H1 (cell line): Measurements from ENCODE around the gene PRLHR. TPM values are rescaled to one million over a fixed set of nuclear protein-coding genes. Genes with fewer than 3 reads are reported as not detected.

Source experiments
- CTCF ChIA-PET: fragments of 300-600 bp; sonication (Branson Sonifier 250); formaldehyde crosslinking; loops from one replicate; lab custom pipeline; 2021; ENCODE audit not compliant: partially characterized antibody; lab: Charles Lee
- POLR2A ChIA-PET: fragments of 300-600 bp; sonication (Branson Sonifier 250); formaldehyde crosslinking; loops from one replicate; lab custom pipeline; 2021; ENCODE audit warnings: inconsistent platforms; ENCODE audit not compliant: partially characterized antibody; lab: Charles Lee
- DNase-seq, 2 experiments: peaks; one replicate each; pipeline versions ENCODE4 v3.0.0 to v3.0.0-alpha.2; 2010 to 2022; ENCODE audit warnings: low spot score in 2 of 2, low read depth in 1 of 2, mixed read lengths in 1 of 2
- FAIRE-seq: peaks from 2 replicates; lab custom pipeline; 2011; peaks lifted over from hg19 to GRCh38; lab: Jason Lieb, UNC
- H2AFZ ChIP-seq: 2 replicates; pipeline ENCODE4 v1.8.1; 2012; ENCODE audit warnings: low read length, inconsistent platforms
- H2AK5ac ChIP-seq: 2 replicates; pipeline ENCODE4 v1.6.1; 2013; ENCODE audit warnings: low read depth, low read length
- H2BK120ac ChIP-seq: replicated peaks from 2 replicates; pipeline ENCODE3; 2013; ENCODE audit warnings: low read depth, low read length, inconsistent platforms
- H2BK12ac ChIP-seq: 2 replicates; pipeline ENCODE4 v1.6.1; 2013; ENCODE audit warnings: low read depth, low read length
- H2BK15ac ChIP-seq: 2 replicates; pipeline ENCODE4 v1.6.1; 2013; ENCODE audit warnings: low read length
- H2BK20ac ChIP-seq: 2 replicates; pipeline ENCODE4 v1.6.1; 2013; ENCODE audit warnings: low read length
- H2BK5ac ChIP-seq: 2 replicates; pipeline ENCODE4 v1.6.1; 2013; ENCODE audit warnings: low read depth, low read length
- H3K14ac ChIP-seq: 2 replicates; pipeline ENCODE4 v1.6.1; 2013; ENCODE audit warnings: inconsistent platforms; ENCODE audit not compliant: insufficient read length
- H3K18ac ChIP-seq: 2 replicates; pipeline ENCODE4 v1.6.1; 2013; ENCODE audit warnings: low read length; ENCODE audit errors: extremely low read depth
- H3K23ac ChIP-seq: 2 replicates; pipeline ENCODE4 v1.6.1; 2013; ENCODE audit warnings: inconsistent platforms; ENCODE audit not compliant: insufficient read length
- H3K23me2 ChIP-seq: 2 replicates; pipeline ENCODE4 v1.6.1; 2013; ENCODE audit warnings: low read depth, low read length
- H3K27ac ChIP-seq: 2 replicates; pipeline ENCODE4 v1.6.1; 2011; ENCODE audit warnings: low read depth, low read length, inconsistent platforms
- H3K27me3 ChIP-seq, 4 experiments: replicated peaks in 1 of 4; 1 replicate in 1 of 4; 2 replicates in 3 of 4; pipeline versions ENCODE4 v1.6.1 to v1.8.1; 2011 to 2013; ENCODE audit warnings: low read length in 3 of 4, mild to moderate bottlenecking in 3 of 4, inconsistent platforms in 2 of 4, mixed read lengths in 2 of 4, moderate library complexity in 1 of 4; ENCODE audit not compliant: control insufficient read depth in 3 of 4, insufficient read depth in 3 of 4; ENCODE audit errors: extremely low read depth in 1 of 4
- H3K36me3 ChIP-seq, 4 experiments: 2 replicates each; pipeline versions ENCODE4 v1.6.1 to v1.8.1; 2011 to 2013; ENCODE audit warnings: mild to moderate bottlenecking in 4 of 4, low read length in 3 of 4, moderate library complexity in 2 of 4, control low read depth in 1 of 4, inconsistent platforms in 1 of 4; ENCODE audit not compliant: insufficient read depth in 4 of 4, control insufficient read depth in 2 of 4
- H3K4ac ChIP-seq: replicated peaks from 2 replicates; pipeline ENCODE3; 2013; ENCODE audit warnings: low read length, low read depth, mixed read lengths, inconsistent platforms; ENCODE audit not compliant: insufficient read length
- H3K4me1 ChIP-seq, 4 experiments: replicated peaks in 1 of 4; 1 replicate in 1 of 4; 2 replicates in 3 of 4; pipeline versions ENCODE4 v1.6.1 to v1.8.1; 2011 to 2013; ENCODE audit warnings: low read length in 3 of 4, inconsistent platforms in 2 of 4, mixed read lengths in 1 of 4; ENCODE audit not compliant: insufficient read depth in 4 of 4, control insufficient read depth in 3 of 4
- H3K4me2 ChIP-seq, 2 experiments: 2 replicates each; pipeline versions ENCODE4 v1.6.1 to v1.8.1; 2011 to 2013; ENCODE audit warnings: low read depth in 2 of 2, low read length in 2 of 2, control low read depth in 1 of 2, inconsistent platforms in 1 of 2, mild to moderate bottlenecking in 1 of 2; ENCODE audit not compliant: insufficient read depth in 1 of 2
- H3K4me3 ChIP-seq, 4 experiments: fragments of 200-600, 300-600 bp in 1 of 4; sonication (generic), shearing (Covaris generic), sonication (Bioruptor Twin) in 1 of 4; 2 replicates each; pipeline versions ENCODE4 v1.5.1 to v1.8.1; 2011 to 2016; ENCODE audit warnings: low read length in 4 of 4, low read depth in 3 of 4, control low read depth in 2 of 4, inconsistent platforms in 2 of 4, mild to moderate bottlenecking in 2 of 4, mixed read lengths in 1 of 4, moderate library complexity in 1 of 4; ENCODE audit not compliant: insufficient read depth in 2 of 4; ENCODE audit errors: extremely low read depth in 1 of 4
- H3K56ac ChIP-seq: replicated peaks from 2 replicates; pipeline ENCODE3; 2013; ENCODE audit warnings: low read depth, mild to moderate bottlenecking, mixed read lengths, low read length, inconsistent platforms; ENCODE audit not compliant: insufficient read length
- H3K79me1 ChIP-seq: 2 replicates; pipeline ENCODE4 v1.6.1; 2013; ENCODE audit warnings: low read depth, low read length, control low read depth
- H3K79me2 ChIP-seq, 2 experiments: 2 replicates each; pipeline versions ENCODE4 v1.6.1 to v1.8.1; 2012 to 2013; ENCODE audit warnings: low read length in 2 of 2, mild to moderate bottlenecking in 2 of 2, inconsistent platforms in 1 of 2; ENCODE audit not compliant: insufficient read depth in 2 of 2, control insufficient read depth in 1 of 2
- H3K9ac ChIP-seq, 4 experiments: replicated peaks in 1 of 4; 1 replicate in 1 of 4; 2 replicates in 3 of 4; pipeline versions ENCODE4 v1.6.1 to v1.8.1; 2011 to 2013; ENCODE audit warnings: low read depth in 3 of 4, low read length in 3 of 4, control low read depth in 2 of 4, mild to moderate bottlenecking in 2 of 4, moderate library complexity in 2 of 4, inconsistent platforms in 1 of 4; ENCODE audit errors: extremely low read depth in 1 of 4
- H3K9me3 ChIP-seq, 2 experiments: 2 replicates each; pipeline versions ENCODE4 v1.6.1 to v1.8.1; 2012 to 2013; ENCODE audit warnings: mild to moderate bottlenecking in 2 of 2, moderate library complexity in 2 of 2, control low read depth in 1 of 2, inconsistent platforms in 1 of 2, low read depth in 1 of 2, low read length in 1 of 2, mixed read lengths in 1 of 2; ENCODE audit not compliant: insufficient read depth in 2 of 2
- H4K20me1 ChIP-seq, 2 experiments: replicated peaks in 1 of 2; 2 replicates each; pipeline versions ENCODE3 to v1.8.1; 2011 to 2013; ENCODE audit warnings: inconsistent platforms in 2 of 2, low read length in 2 of 2, mild to moderate bottlenecking in 1 of 2; ENCODE audit not compliant: insufficient read depth in 2 of 2, control insufficient read depth in 1 of 2
- H4K5ac ChIP-seq: 2 replicates; pipeline ENCODE4 v1.6.1; 2013; ENCODE audit warnings: low read length, low read depth, mixed read lengths, inconsistent platforms; ENCODE audit not compliant: insufficient read length
- H4K8ac ChIP-seq: 2 replicates; pipeline ENCODE4 v1.8.0; 2013; ENCODE audit warnings: mild to moderate bottlenecking, moderate library complexity, low read length, inconsistent platforms; ENCODE audit not compliant: insufficient read depth; ENCODE audit errors: extremely low read depth
- H4K91ac ChIP-seq: replicated peaks from 2 replicates; pipeline ENCODE3; 2013; ENCODE audit warnings: low read length, mixed read lengths, inconsistent platforms; ENCODE audit not compliant: insufficient read length
- CBX8 ChIP-seq: fragments of 300-800, 300-1000 bp; sonication (generic); IDR thresholded peaks from 2 replicates; pipeline ENCODE4 v1.7.1; 2016; ENCODE audit warnings: low read depth, low read length, borderline replicate concordance
- JUND ChIP-seq: IDR thresholded peaks from 2 replicates; pipeline ENCODE4 v1.6.1; 2011; ENCODE audit warnings: mild to moderate bottlenecking, improper control_type of control experiment, low read length
- KDM4A ChIP-seq: IDR thresholded peaks from one replicate; pipeline ENCODE4 v1.7.1; 2012; ENCODE audit warnings: low read depth, mild to moderate bottlenecking, moderate library complexity, low read length, inconsistent platforms; ENCODE audit not compliant: severe bottlenecking
- SIN3A ChIP-seq, 2 experiments: IDR thresholded peaks in 1 of 2; conservative IDR thresholded peaks in 1 of 2; 2 replicates each; pipeline ENCODE4 v1.6.1; 2011 to 2012; ENCODE audit warnings: low read length in 2 of 2, improper control_type of control experiment in 1 of 2, low read depth in 1 of 2, mild to moderate bottlenecking in 1 of 2
- polyA plus RNA-seq, 7 experiments: library from polyadenylated mRNA; depleted of rRNA in 3 of 7; stranded (reverse) in 5 of 7; unstranded in 2 of 7; fragments of >200 nt in 5 of 7; fragments of 200-250 nt in 2 of 7; gene quantifications; 1 replicate in 5 of 7; 2 replicates in 1 of 7; 4 replicates in 1 of 7; pipeline versions ENCODE4 v1.2.1 to v1.2.3, GENCODE V29; 2011 to 2013; ENCODE audit warnings: missing spikeins in 2 of 7, mixed read lengths in 2 of 7
- total RNA-seq: library from RNA; stranded (reverse); fragmentation: NEBNext Ultra II Directional; extraction: Animal tissue kit (Norgen Biotek cat#: 25700); gene quantifications from 2 replicates; pipeline ENCODE4 v1.2.1, GENCODE V29; 2021

PRLHR gene
- total and polyA plus RNA-seq, 2 of the 8 experiments (the other 6 are each of a cell fraction or from before 2014, with no cell fraction given): not detected

DNA sequence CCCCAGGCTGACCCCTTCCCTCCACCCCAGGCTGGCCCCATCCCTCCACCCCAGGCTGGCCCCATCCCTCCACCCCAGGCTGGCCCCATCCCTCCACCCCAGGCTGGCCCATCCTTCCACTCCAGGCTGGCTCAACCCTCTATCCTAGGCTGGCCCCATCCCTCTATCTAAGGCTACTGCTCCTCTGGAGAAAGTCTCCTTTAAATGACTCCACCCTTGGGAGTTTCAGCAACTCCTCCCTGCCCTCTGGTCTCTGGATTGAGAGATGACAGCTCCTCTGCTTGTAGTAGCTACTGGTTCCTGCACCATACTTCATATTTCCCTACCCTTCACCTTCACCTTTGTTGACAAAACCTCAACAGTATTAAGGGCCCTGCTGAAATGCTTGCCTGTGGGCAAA lies 8.5 kb downstream of the PRLHR start:
- no peaks in the 10 kb centered on the region for H3K23me2 ChIP-seq
- no peaks in the 10 kb centered on the region for H3K79me2 ChIP-seq
- no peak overlapping the region for H2BK120ac ChIP-seq
- H3K36me3 ChIP-seq: no peaks in the 10 kb centered on the region
- H4K5ac ChIP-seq: no peak overlapping the region
- FAIRE-seq (no peak), DNase-seq (no peak)
- H4K91ac ChIP-seq: no peak overlapping the region
- H3K4me2 ChIP-seq: no peak overlapping the region
- no peaks in the 10 kb centered on the region for H3K27me3 ChIP-seq
- no peak overlapping the region for H3K9ac ChIP-seq
- no peak overlapping the region for H2AK5ac ChIP-seq
- no peak overlapping the region for H4K8ac ChIP-seq
- no peak overlapping the region for H2BK5ac ChIP-seq
- H3K18ac ChIP-seq: no peak overlapping the region
- H3K56ac ChIP-seq: no peak overlapping the region
- ChIA-PET POLR2A (no interaction called here), CTCF (interaction anchor here (1.0 to 1.3 kb wide), 2 partner anchors 18 to 44 kb away, joined by 4 read pairs; no protein-coding TSS in a partner anchor)
- H3K4ac ChIP-seq: no peak overlapping the region
- H3K14ac ChIP-seq: no peak overlapping the region
- H3K9me3 ChIP-seq: no peaks in the 10 kb centered on the region
- no peaks in the 10 kb centered on the region for H3K4me1 ChIP-seq
- H3K4me3 ChIP-seq: no peak overlapping the region
- H3K79me1 ChIP-seq: no peaks in the 10 kb centered on the region
- no peak overlapping the region for H2BK15ac ChIP-seq
- no peaks in the 10 kb centered on the region for H4K20me1 ChIP-seq
- no peak overlapping the region for H2BK20ac ChIP-seq
- no peak overlapping the region for H3K27ac ChIP-seq
- no peak overlapping the region for H2AFZ ChIP-seq
- no peak overlapping the region for H2BK12ac ChIP-seq
- no peak overlapping the region for H3K23ac ChIP-seq
- TF ChIP-seq SIN3A (conservative IDR thresholded peaks at IDR 0.05 in 1 of 2, IDR thresholded peaks at IDR 0.05 in 1 of 2; ENCODE audit: low read depth in 1 of 2, low read length in 2 of 2): no peak
- TF ChIP-seq KDM4A: no peak
- no peak for TF ChIP-seq JUND
- TF ChIP-seq CBX8: no peak
